GM12873 (cell line): ENCODE data around the gene TMEM97.

Source experiments
- CTCF ChIP-seq: IDR thresholded peaks from 2 replicates; pipeline ENCODE4 v1.5.1; 2012; ENCODE audit warnings: low read depth, mild to moderate bottlenecking, moderate library complexity, low read length, control low read depth; ENCODE audit not compliant: insufficient read depth; ENCODE audit errors: missing control alignments

The TMEM97 gene

GRCh38 chr17:28363776-28364650, 45.0 kb downstream of the TMEM97 start:
- TF ChIP-seq CTCF = no peak

- no peak for TF ChIP-seq CTCF
Observed at GRCh38 chr17:28364665-28365363, 45.8 kb downstream of the TMEM97 start, which contains the start of gene SEBOX. Gene SEBOX, minus strand, starts transcription at chr17:28365199. Its CDS starts 48 bp downstream, at chr17:28365151.

GRCh38 chr17:28365487-28365886, 46.5 kb downstream of the TMEM97 start:
- no peak for TF ChIP-seq CTCF

- TF ChIP-seq CTCF = peak; percentile 27
Observed at GRCh38 chr17:28366605-28367004, 47.6 kb downstream of the TMEM97 start.

GRCh38 chr17:28367641-28368305, 48.8 kb downstream of the TMEM97 start:
- TF ChIP-seq CTCF = no peak

- TF ChIP-seq CTCF = no peak
Observed at GRCh38 chr17:28368306-28368831, 49.4 kb downstream of the TMEM97 start.
